Liver (tissue), 9 donors: ENCODE results near the gene SALL3. TPM values are rescaled to one million over a fixed set of nuclear protein-coding genes. Genes with fewer than 3 reads are reported as not detected.

Experiments
- DNase-seq: peaks from one replicate; pipeline ENCODE4 v3.0.0-alpha.2; 2017; ENCODE audit warnings: low spot score
- H3K27ac ChIP-seq, 2 donors: one replicate each; pipeline ENCODE4 v1.7.0; 2013; ENCODE audit warnings: inconsistent platforms in 2 of 2, low read length in 2 of 2, control low read depth in 1 of 2, low read depth in 1 of 2, mild to moderate bottlenecking in 1 of 2
- H3K27me3 ChIP-seq, 4 donors: one replicate each; pipeline versions ENCODE4 v1.6.1 to v1.7.0; 2013; ENCODE audit warnings: low read length in 3 of 4, inconsistent platforms in 1 of 4, mild to moderate bottlenecking in 1 of 4, moderate library complexity in 1 of 4; ENCODE audit not compliant: control insufficient read depth in 4 of 4, insufficient read depth in 4 of 4
- H3K36me3 ChIP-seq, 4 donors: one replicate each; pipeline versions ENCODE4 v1.6.1 to v1.7.0; 2013; ENCODE audit warnings: low read length in 3 of 4, mild to moderate bottlenecking in 3 of 4, low read depth in 1 of 4, moderate library complexity in 1 of 4; ENCODE audit not compliant: control insufficient read depth in 4 of 4, insufficient read depth in 3 of 4
- H3K4me1 ChIP-seq, 4 donors: one replicate each; pipeline versions ENCODE4 v1.6.1 to v1.7.0; 2013; ENCODE audit warnings: low read length in 3 of 4, mild to moderate bottlenecking in 3 of 4, moderate library complexity in 1 of 4; ENCODE audit not compliant: control insufficient read depth in 4 of 4, insufficient read depth in 4 of 4
- H3K4me3 ChIP-seq, 3 donors: one replicate each; pipeline versions ENCODE4 v1.6.1 to v1.7.0; 2013; ENCODE audit warnings: low read length in 3 of 3, control low read depth in 1 of 3, low read depth in 1 of 3, mild to moderate bottlenecking in 1 of 3
- H3K9ac ChIP-seq, 2 donors: one replicate each; pipeline ENCODE4 v1.7.0; 2013; ENCODE audit warnings: low read length in 2 of 2, mild to moderate bottlenecking in 2 of 2, moderate library complexity in 2 of 2, control low read depth in 1 of 2, low read depth in 1 of 2
- H3K9me3 ChIP-seq, 4 donors: one replicate each; pipeline versions ENCODE4 v1.6.1 to v1.7.0; 2013; ENCODE audit warnings: low read length in 3 of 4; ENCODE audit not compliant: control insufficient read depth in 4 of 4
- ATF3 ChIP-seq: IDR thresholded peaks from 2 replicates; pipeline ENCODE4 v1.6.1; 2016; ENCODE audit warnings: antibody characterized with exemption
- EGR1 ChIP-seq, 2 donors: IDR thresholded peaks; 2 replicates each; pipeline ENCODE4 v1.6.1; 2016 to 2018; ENCODE audit warnings: antibody characterized with exemption in 2 of 2, low read depth in 2 of 2
- FOXA1 ChIP-seq: IDR thresholded peaks from 2 replicates; pipeline ENCODE4 v1.6.1; 2016; ENCODE audit warnings: antibody characterized with exemption
- FOXA2 ChIP-seq: IDR thresholded peaks from 2 replicates; pipeline ENCODE4 v1.6.1; 2016; ENCODE audit warnings: antibody characterized with exemption
- HNF4A ChIP-seq, 2 donors: conservative IDR thresholded peaks; 2 replicates each; pipeline ENCODE4 v1.6.1; 2016; ENCODE audit warnings: antibody characterized with exemption in 2 of 2, mild to moderate bottlenecking in 2 of 2
- JUND ChIP-seq, 2 donors: IDR thresholded peaks; 2 replicates each; pipeline ENCODE4 v1.6.1; 2016; ENCODE audit warnings: antibody characterized with exemption in 2 of 2
- NR2F2 ChIP-seq: IDR thresholded peaks from 2 replicates; pipeline ENCODE4 v1.6.1; 2016; ENCODE audit warnings: antibody characterized with exemption
- REST ChIP-seq: IDR thresholded peaks from 2 replicates; pipeline ENCODE4 v1.6.1; 2016; ENCODE audit warnings: antibody characterized with exemption, mild to moderate bottlenecking
- RXRA ChIP-seq, 2 donors: IDR thresholded peaks; 2 replicates each; pipeline ENCODE4 v1.6.1; 2017 to 2018; ENCODE audit warnings: antibody characterized with exemption in 2 of 2, mild to moderate bottlenecking in 1 of 2
- SP1 ChIP-seq: IDR thresholded peaks from 2 replicates; pipeline ENCODE4 v1.6.1; 2018; ENCODE audit warnings: antibody characterized with exemption, mild to moderate bottlenecking
- TAF1 ChIP-seq: conservative IDR thresholded peaks from 2 replicates; pipeline ENCODE4 v1.6.1; 2016; ENCODE audit warnings: antibody characterized with exemption, mild to moderate bottlenecking
- YY1 ChIP-seq: IDR thresholded peaks from 2 replicates; pipeline ENCODE4 v1.6.1; 2016; ENCODE audit warnings: antibody characterized with exemption, mild to moderate bottlenecking
- WGBS: extraction: QIAGEN DNeasy Blood & Tissue Kit; methylation state at CpG from one replicate; pipeline ENCODE4 v1.1.7; 2013; 5-methylcytosine and 5-hydroxymethylcytosine counted together
- polyA plus RNA-seq, 2 donors: library from polyadenylated mRNA; stranded (reverse) in 1 of 2; unstranded in 1 of 2; fragments of 200-250 nt in 1 of 2; fragments of >200 nt in 1 of 2; fragmentation: Nextera tagmentation in 1 of 2; extraction: Ambion mirVana in 1 of 2; gene quantifications; one replicate each; pipeline versions ENCODE4 v1.2.1 to v1.2.3, GENCODE V29; 2013 to 2015
- total RNA-seq, 2 donors: library from RNA; depleted of rRNA; stranded (reverse); fragments of >200 nt; gene quantifications; one replicate each; pipeline ENCODE4 v1.2.3, GENCODE V29; 2014
- TF ChIP-seq, protein P1 (sequence below): IDR thresholded peaks from 2 replicates; pipeline ENCODE4 v1.6.1; 2016; ENCODE audit warnings: antibody characterized with exemption
- TF ChIP-seq, protein P2 (sequence below): IDR thresholded peaks from 2 replicates; pipeline ENCODE4 v1.6.1; 2016; ENCODE audit warnings: antibody characterized with exemption
- TF ChIP-seq, protein P3 (sequence below): fragments of 150-350 bp; IDR thresholded peaks from 2 replicates; pipeline ENCODE4 v1.5.1; 2017; ENCODE audit warnings: improper control_type of control experiment, low read depth, low read length; ENCODE audit not compliant: missing input control
- donor health status: healthy.
- donor health status: healthy.
- donor health status: healthy.
- donor health status: healthy.
- donor health status: healthy.

Gene SALL3
- total and polyA plus RNA-seq, 4 donors: not detected

DNA sequence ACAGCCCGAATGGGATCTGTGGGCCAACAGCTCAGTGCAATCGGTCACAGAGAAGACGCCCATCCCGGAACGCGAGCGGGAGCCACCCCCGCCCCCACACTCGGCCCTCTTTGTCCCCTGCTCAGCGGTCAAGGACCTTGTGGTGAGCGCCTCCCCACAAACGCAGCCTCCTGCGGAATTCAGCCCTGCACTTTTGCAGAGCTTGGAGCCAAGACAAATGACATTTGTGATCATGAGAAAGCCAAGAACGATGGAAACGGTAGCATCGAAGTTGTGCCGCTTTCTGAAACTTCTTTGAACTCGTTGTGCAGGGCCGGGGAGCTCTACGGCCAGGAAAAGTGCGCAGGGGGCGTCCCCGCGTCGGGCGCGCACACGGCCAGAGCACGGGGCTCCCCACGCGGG, 6.7 kb upstream of the SALL3 start:
- no peak overlapping the region for H3K9ac ChIP-seq
- H3K4me3 ChIP-seq: no peak overlapping the region
- TF ChIP-seq REST (no peak), FOXA2 (no peak), FOXA1 (no peak), YY1 (no peak), SP1 (no peak), ATF3 (no peak), TAF1 (no peak), RXRA (IDR thresholded peaks at IDR 0.05) (no peak), HNF4A (conservative IDR thresholded peaks at IDR 0.05) (no peak), NR2F2 (no peak), JUND (IDR thresholded peaks at IDR 0.05) (no peak), EGR1 (IDR thresholded peaks at IDR 0.05; ENCODE audit: low read depth in 2 of 2) (no peak)
- TF ChIP-seq, protein P1, sequence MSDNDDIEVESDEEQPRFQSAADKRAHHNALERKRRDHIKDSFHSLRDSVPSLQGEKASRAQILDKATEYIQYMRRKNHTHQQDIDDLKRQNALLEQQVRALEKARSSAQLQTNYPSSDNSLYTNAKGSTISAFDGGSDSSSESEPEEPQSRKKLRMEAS: no peak
- TF ChIP-seq, protein P2, sequence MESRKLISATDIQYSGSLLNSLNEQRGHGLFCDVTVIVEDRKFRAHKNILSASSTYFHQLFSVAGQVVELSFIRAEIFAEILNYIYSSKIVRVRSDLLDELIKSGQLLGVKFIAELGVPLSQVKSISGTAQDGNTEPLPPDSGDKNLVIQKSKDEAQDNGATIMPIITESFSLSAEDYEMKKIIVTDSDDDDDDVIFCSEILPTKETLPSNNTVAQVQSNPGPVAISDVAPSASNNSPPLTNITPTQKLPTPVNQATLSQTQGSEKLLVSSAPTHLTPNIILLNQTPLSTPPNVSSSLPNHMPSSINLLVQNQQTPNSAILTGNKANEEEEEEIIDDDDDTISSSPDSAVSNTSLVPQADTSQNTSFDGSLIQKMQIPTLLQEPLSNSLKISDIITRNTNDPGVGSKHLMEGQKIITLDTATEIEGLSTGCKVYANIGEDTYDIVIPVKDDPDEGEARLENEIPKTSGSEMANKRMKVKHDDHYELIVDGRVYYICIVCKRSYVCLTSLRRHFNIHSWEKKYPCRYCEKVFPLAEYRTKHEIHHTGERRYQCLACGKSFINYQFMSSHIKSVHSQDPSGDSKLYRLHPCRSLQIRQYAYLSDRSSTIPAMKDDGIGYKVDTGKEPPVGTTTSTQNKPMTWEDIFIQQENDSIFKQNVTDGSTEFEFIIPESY: no peak
- TF ChIP-seq, protein P3, sequence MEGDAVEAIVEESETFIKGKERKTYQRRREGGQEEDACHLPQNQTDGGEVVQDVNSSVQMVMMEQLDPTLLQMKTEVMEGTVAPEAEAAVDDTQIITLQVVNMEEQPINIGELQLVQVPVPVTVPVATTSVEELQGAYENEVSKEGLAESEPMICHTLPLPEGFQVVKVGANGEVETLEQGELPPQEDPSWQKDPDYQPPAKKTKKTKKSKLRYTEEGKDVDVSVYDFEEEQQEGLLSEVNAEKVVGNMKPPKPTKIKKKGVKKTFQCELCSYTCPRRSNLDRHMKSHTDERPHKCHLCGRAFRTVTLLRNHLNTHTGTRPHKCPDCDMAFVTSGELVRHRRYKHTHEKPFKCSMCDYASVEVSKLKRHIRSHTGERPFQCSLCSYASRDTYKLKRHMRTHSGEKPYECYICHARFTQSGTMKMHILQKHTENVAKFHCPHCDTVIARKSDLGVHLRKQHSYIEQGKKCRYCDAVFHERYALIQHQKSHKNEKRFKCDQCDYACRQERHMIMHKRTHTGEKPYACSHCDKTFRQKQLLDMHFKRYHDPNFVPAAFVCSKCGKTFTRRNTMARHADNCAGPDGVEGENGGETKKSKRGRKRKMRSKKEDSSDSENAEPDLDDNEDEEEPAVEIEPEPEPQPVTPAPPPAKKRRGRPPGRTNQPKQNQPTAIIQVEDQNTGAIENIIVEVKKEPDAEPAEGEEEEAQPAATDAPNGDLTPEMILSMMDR: no peak
- peaks cover 0 to 34% (median 27%) of the 10 kb centered on the region in 4 donors for H3K27me3 ChIP-seq
- H3K36me3 ChIP-seq: no peaks in the 10 kb centered on the region
- DNase-seq: no peak
- H3K9me3 ChIP-seq: peaks cover 0 to 4% (median 1%) of the 10 kb centered on the region in 4 donors
- H3K27ac ChIP-seq: no peak overlapping the region
- H3K4me1 ChIP-seq: peaks cover 9 to 17% (median 15%) of the 10 kb centered on the region in 4 donors
- WGBS: 5% methylated on average over 31 of the region's 31 CpGs
